ENCODE results near the gene TMEM198. TPM values are rescaled to one million over a fixed set of nuclear protein-coding genes. Genes with fewer than 3 reads are reported as not detected.

The TMEM198 gene
- total and polyA plus RNA-seq, 2 donors (not counting 3 experiments of a cell fraction or from before 2014, with no cell fraction given) = not detected

- H3K27ac ChIP-seq (ENCODE audit: insufficient read depth, low read depth, low read length) = no peak overlapping the region
- H3K4me3 ChIP-seq (replicated peaks in 1 of 3; ENCODE audit: insufficient read depth in 1 of 3, low read depth in 1 of 3, low read length in 3 of 3) = no peak overlapping the region
- H2AFZ ChIP-seq (ENCODE audit: low read depth, low read length) = no peak overlapping the region
- H3K9ac ChIP-seq (replicated peaks; ENCODE audit: extremely low read depth, insufficient read depth, low read length) = no peak overlapping the region
- no peaks in the 10 kb centered on the region for H3K36me3 ChIP-seq (ENCODE audit: control insufficient read depth in 2 of 2, extremely low read depth in 1 of 2, insufficient read depth in 2 of 2, low read length in 2 of 2)
- BruUV-seq (replicated peaks) = no TSS peak
- DNase-seq (ENCODE audit: low read depth, low spot score) (no peak), FAIRE-seq (no peak)
- H3K27me3 ChIP-seq (ENCODE audit: control insufficient read depth in 2 of 2, insufficient read depth in 2 of 2, low read length in 2 of 2) = peaks cover 61 to 63% of the 10 kb centered on the region in 2 experiments
- H3K4me1 ChIP-seq (ENCODE audit: control insufficient read depth, extremely low read depth, insufficient read depth, low read length) = no peaks in the 10 kb centered on the region
- dilution Hi-C loops (cut with MboI; ENCODE audit: extremely low pct_ligation_motif_present, low sequenced_read_pairs) = no loop called here
- H3K9me3 ChIP-seq (replicated peaks; ENCODE audit: control insufficient read depth, insufficient read depth, low read length) = no peaks in the 10 kb centered on the region
- H4K20me1 ChIP-seq (replicated peaks; ENCODE audit: control insufficient read depth, extremely low read depth, insufficient read depth, low read length) = no peaks in the 10 kb centered on the region
- intact Hi-C loops (cut with micrococcal nuclease) = no loop called here
- CTCF ChIA-PET = interaction anchor here (1.3 to 12.6 kb wide), 9 partner anchors 9 to 497 kb away, joined by 3 to 731 read pairs (median 52); partner anchors contain the start of gene GMPPA
- no peak for TF ChIP-seq EZH2 (IDR thresholded peaks at IDR 0.05; ENCODE audit: borderline replicate concordance, low read depth, low read length, severe bottlenecking)
- TF ChIP-seq MYC (IDR thresholded peaks at IDR 0.05; ENCODE audit: low read depth, low read length) = no peak
- no peak for TF ChIP-seq GATA2 (IDR thresholded peaks at IDR 0.05; ENCODE audit: insufficient read depth, insufficient read length, low read depth, low read length)
- TF ChIP-seq POLR2A (IDR thresholded peaks at IDR 0.05; ENCODE audit: low read depth, low read length) = no peak
- TF ChIP-seq JUN (IDR thresholded peaks at IDR 0.05; ENCODE audit: borderline replicate concordance, insufficient read depth, insufficient read length, low read depth) = no peak
- no peak for TF ChIP-seq FOS (IDR thresholded peaks at IDR 0.05; ENCODE audit: borderline replicate concordance, insufficient read depth, low read length)
- TF ChIP-seq, protein P1, sequence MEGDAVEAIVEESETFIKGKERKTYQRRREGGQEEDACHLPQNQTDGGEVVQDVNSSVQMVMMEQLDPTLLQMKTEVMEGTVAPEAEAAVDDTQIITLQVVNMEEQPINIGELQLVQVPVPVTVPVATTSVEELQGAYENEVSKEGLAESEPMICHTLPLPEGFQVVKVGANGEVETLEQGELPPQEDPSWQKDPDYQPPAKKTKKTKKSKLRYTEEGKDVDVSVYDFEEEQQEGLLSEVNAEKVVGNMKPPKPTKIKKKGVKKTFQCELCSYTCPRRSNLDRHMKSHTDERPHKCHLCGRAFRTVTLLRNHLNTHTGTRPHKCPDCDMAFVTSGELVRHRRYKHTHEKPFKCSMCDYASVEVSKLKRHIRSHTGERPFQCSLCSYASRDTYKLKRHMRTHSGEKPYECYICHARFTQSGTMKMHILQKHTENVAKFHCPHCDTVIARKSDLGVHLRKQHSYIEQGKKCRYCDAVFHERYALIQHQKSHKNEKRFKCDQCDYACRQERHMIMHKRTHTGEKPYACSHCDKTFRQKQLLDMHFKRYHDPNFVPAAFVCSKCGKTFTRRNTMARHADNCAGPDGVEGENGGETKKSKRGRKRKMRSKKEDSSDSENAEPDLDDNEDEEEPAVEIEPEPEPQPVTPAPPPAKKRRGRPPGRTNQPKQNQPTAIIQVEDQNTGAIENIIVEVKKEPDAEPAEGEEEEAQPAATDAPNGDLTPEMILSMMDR (IDR thresholded peaks at IDR 0.05; ENCODE audit: extremely low read depth in 1 of 2, insufficient read depth in 1 of 2, low read depth in 1 of 2, low read length in 2 of 2) = no peak
- no peak for TF ChIP-seq MAX (IDR thresholded peaks at IDR 0.05; ENCODE audit: insufficient read depth, insufficient read length)
- no peak for TF ChIP-seq POLR2AphosphoS5 (IDR thresholded peaks at IDR 0.05; ENCODE audit: insufficient read depth, low read depth, low read length)
- H3K4me2 ChIP-seq (ENCODE audit: insufficient read depth, low read length) = no peak overlapping the region
- no peaks in the 10 kb centered on the region for H3K79me2 ChIP-seq (ENCODE audit: control insufficient read depth, insufficient read depth, low read length)
- no peaks in the 10 kb centered on the region for H3K9me1 ChIP-seq (replicated peaks; ENCODE audit: control insufficient read depth, extremely low read depth, insufficient read depth, low read length)
- POLR2A ChIA-PET = no interaction called here
These were observed 16.8 kb upstream of the TMEM198 start for GRCh38 chr2:219527076-219527394.
